Stimulated activated CD4-positive, alpha-beta T cell treated with anti-CD3 and anti-CD28 coated beads, Interleukin-12 subunit alpha, Interleukin-12 subunit beta, amount 100 ng/mL, for 4 hours (primary cell): Measurements from ENCODE around the gene YARS1.

Experiments
- DNase-seq: peaks from one replicate; pipeline ENCODE4 v3.0.0-alpha.2; 2020

The YARS1 gene

GRCh38 chr1:32741413-32742198 lies 75.6 kb downstream of the YARS1 start:
- DNase-seq: no peak

- no peak for DNase-seq
Observed at GRCh38 chr1:32741059-32741412, 76.1 kb downstream of the YARS1 start.

DNA sequence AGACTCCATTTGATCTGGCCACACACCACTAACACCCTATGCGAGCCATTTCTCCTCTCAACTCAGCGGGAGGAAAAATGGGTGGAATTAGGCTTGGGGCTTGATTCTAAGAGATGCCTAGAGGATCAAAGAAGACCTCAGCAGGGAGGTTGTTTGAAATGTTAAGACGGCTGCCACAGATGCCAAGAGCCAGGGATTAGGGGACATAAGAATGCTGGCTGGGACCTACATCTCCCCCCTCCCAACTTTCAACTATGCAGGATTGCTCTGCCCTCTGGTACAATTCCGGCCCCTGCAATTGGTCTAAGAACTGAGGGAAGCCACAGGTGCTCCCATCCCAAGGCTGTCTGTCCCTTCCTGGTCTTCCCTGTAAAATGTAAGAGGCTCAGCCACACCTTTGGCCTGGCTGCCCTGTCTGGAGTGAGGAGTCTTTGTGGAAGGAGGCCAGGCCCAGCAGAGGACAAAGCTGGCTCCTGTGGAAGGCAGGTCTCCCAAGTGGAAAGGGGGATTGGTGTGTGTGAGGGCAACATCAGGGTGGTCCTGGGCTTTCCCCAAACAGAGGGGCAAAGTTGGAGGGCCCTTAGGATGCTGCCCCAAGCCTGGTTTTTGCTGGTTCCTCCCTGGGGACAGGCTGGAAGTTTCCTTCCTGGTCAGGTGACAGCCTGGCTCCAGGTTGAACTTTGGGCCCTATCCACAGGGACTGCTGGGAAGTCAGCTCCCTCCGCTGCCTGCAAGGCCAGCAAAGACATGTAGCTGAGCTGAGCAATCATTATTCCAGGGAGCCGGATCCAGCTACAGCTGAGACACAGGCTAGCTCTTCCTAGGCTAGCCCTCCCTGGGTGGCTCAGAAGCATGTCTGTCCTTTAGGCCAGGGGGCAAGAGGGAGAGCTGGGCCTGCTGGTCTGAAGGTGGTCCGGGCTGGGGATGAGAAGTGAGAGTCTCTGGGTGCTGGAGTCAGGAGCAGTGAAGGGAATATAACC lies 80.1 kb downstream of the YARS1 start:
- no peak for DNase-seq

DNA sequence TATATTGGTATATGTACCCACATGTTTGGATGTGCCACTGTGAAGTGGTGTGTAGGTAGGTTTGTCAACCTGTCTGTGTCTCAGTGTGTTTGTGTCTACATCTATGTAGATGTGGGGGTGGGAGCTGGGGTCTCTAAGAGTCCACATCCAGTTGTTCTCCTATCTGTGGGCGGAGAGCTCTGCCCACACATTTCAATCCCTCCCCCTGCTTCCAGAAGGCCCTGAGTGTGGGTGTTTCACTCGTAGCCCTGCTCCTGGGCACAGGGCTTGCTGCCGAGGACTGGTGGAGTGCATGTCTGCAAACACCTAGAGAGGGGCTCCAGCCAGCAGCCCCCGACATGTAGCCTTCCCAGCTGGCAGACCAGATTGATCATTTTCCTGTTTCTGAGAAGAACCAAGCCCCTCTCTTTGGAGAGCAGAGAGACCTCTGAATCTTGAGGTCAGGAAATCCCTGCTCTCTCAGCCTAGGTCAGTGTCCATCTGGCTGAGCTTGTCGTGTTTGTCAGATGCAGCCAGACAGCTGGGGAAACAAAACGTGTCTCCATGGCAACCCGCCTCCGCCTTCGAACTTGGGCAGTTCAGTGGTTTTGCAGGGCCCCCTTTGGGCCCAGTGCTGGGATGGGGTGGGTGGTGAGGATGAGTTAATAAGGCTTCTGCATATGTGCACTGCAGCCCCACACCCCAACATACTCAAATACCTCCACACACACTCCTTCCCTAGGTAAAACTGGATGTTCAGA lies 83.4 kb downstream of the YARS1 start:
- DNase-seq: no peak

GRCh38 chr1:32729254-32730046 lies 87.7 kb downstream of the YARS1 start:
- DNase-seq: no peak

DNA sequence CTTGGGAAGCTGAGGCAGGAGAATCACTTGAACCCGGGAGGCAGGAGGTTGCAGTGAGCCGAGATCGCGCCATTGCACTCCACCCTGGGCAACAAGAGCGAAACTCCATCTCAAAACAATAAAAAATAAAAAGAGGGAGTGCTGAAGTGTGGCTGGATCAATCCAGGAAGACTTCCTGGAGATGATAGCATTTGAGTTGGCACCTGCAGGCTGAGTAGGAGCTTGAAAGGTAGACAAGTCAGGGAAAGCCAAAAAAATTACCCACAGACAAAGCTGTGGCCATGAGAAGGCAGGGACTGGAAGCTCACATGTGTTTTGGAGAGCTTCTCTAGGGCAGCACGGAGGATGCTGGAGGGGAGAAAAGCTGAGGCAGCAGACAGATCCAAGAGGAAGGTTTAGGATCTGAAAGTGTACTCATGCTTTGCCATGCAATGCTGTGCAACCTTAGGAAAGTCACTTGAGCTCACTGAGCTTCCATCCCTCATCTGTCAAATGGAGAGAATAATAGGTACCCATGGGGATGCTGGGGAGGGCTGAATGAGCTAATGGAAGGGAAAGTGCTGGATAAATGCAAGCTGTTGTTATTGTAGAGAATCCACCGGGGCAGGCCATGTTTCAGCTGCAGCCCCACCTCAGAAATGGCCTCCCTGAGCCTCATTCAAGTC lies 88.6 kb downstream of the YARS1 start:
- DNase-seq: no peak

DNA sequence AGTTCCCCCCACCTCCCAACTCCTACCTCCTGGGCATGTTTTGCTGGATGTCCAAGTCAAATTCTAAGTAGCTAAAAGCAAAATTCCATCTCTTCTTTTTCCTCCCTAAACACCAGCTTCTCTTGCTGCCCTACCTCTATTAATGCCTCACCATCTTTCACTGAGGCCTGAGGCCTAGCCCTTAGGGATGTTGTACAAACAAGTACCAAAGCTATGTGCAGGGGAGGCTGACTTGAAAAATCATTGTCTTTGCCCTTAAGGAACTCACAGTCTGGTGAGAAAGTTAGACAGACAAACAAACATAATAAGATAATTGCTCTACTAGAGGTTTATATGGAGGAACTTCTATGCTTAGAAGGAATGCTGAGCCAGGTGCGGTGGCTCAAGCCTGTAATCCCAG lies 89.3 kb downstream of the YARS1 start:
- no peak for DNase-seq

- no peak for DNase-seq
Observed at GRCh38 chr1:32725615-32725982, 91.6 kb downstream of the YARS1 start.
